Gastroesophageal sphincter (tissue), 4 donors: Measurements from ENCODE around the gene ADAD2. TPM values are rescaled to one million over a fixed set of nuclear protein-coding genes. Genes with fewer than 3 reads are reported as not detected.
"Not testable (repeated sequence)": the region's sequence is repeated elsewhere in the genome, so short reads cannot be mapped to it uniquely, and the experiment has no call there.

Experiments used
- ATAC-seq: fragments of 150-250 bp; one replicate; pipeline ENCODE4 v1.9.1; 2016; ENCODE audit warnings: mild to moderate bottlenecking, moderate library complexity
- H3K27ac ChIP-seq, 4 donors: fragments of 200-600 bp; sonication (generic) in 3 of 4; 1 replicate in 3 of 4; 2 replicates in 1 of 4; pipeline ENCODE4 v1.5.1; 2016 to 2019
- H3K27me3 ChIP-seq: fragments of 200-600 bp; sonication (generic); one replicate; pipeline ENCODE4 v1.5.1; 2019
- H3K36me3 ChIP-seq, 2 donors: fragments of 200-600 bp; sonication (generic); one replicate each; pipeline ENCODE4 v1.5.1; 2019; ENCODE audit warnings: control low read depth in 1 of 2
- H3K4me1 ChIP-seq, 3 donors: fragments of 200-600 bp; sonication (generic); 1 replicate in 2 of 3; 2 replicates in 1 of 3; pipeline ENCODE4 v1.5.1; 2016 to 2019; ENCODE audit warnings: control low read depth in 2 of 3
- H3K4me3 ChIP-seq, 2 donors: fragments of 200-600 bp; sonication (generic); one replicate each; pipeline ENCODE4 v1.5.1; 2019; ENCODE audit warnings: mild to moderate bottlenecking in 1 of 2, moderate library complexity in 1 of 2
- H3K9me3 ChIP-seq, 3 donors: fragments of 200-600 bp; sonication (generic); one replicate each; pipeline ENCODE4 v1.5.1; 2017 to 2019; ENCODE audit warnings: control low read depth in 2 of 3
- CTCF ChIP-seq, 4 experiments: fragments of 200-600 bp in 2 of 4; fragments of 450-650 bp in 2 of 4; sonication (generic) in 1 of 4; IDR thresholded peaks; one replicate each; pipeline ENCODE4 v1.5.1; 2017 to 2019; ENCODE audit warnings: antibody characterized with exemption in 4 of 4, mild to moderate bottlenecking in 2 of 4, moderate library complexity in 2 of 4
- EP300 ChIP-seq: sonication (generic); formaldehyde crosslinking; IDR thresholded peaks from one replicate; pipeline ENCODE4 v1.6.1; 2017; ENCODE audit warnings: antibody characterized with exemption, mild to moderate bottlenecking
- POLR2A ChIP-seq, 2 donors: fragments of 450-650 bp; IDR thresholded peaks; one replicate each; pipeline ENCODE4 v1.6.1; 2017; ENCODE audit warnings: antibody characterized with exemption in 2 of 2, mild to moderate bottlenecking in 2 of 2, moderate library complexity in 1 of 2
- POLR2AphosphoS5 ChIP-seq: sonication (generic); formaldehyde crosslinking; IDR thresholded peaks from one replicate; pipeline ENCODE4 v1.6.1; 2017; ENCODE audit warnings: antibody characterized with exemption
- WGBS, 2 donors: methylation state at CpG; one replicate each; pipeline ENCODE4 v1.1.5; 2018; ENCODE audit warnings: low coverage in 1 of 2; 5-methylcytosine and 5-hydroxymethylcytosine counted together
- total RNA-seq, 4 donors: library from RNA; depleted of rRNA; stranded (reverse); fragments of >200 nt; gene quantifications; one replicate each; pipeline ENCODE4 v1.1.0, GENCODE V29; 2016

Gene ADAD2
- total RNA-seq, 4 donors from 2014 or later = 0.27 to 0.47 (median 0.31) TPM; not detected in 1

DNA sequence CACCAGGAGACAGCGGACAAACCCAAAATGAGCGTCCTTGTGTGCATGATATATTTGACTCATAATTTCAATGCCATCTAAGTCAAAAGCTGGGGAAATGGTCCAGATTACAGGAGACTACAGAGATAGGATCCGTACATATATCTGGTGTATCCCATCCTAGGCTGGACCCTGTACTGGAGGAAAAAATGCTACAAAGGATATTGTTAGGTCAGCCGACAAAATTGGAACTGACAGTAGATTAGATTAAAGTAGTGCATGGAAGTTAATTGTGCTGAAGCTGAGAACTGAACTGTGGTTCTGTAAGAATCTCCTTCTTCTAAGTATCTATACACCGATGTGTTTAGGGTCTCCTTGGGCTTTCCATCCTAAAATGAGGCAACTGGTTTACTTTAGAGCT, 24.6 kb downstream of the ADAD2 start:
- ATAC-seq = no peak
- whole genome bisulfite sequencing, 2 donors = 66 to 93% methylated on average over 2 to 5 of the region's 5 CpGs
- Histone ChIP-seq H3K9me3 (no peaks in the 10 kb centered on the region), H3K27ac (no peak overlapping the region), H3K4me1 (no peaks in the 10 kb centered on the region), H3K27me3 (no peaks in the 10 kb centered on the region), H3K36me3 (no peaks in the 10 kb centered on the region), H3K4me3 (no peak overlapping the region)
- TF ChIP-seq EP300 (no peak), POLR2AphosphoS5 (no peak), POLR2A (IDR thresholded peaks at IDR 0.05) (no peak), CTCF (IDR thresholded peaks at IDR 0.05) (no peak)

DNA sequence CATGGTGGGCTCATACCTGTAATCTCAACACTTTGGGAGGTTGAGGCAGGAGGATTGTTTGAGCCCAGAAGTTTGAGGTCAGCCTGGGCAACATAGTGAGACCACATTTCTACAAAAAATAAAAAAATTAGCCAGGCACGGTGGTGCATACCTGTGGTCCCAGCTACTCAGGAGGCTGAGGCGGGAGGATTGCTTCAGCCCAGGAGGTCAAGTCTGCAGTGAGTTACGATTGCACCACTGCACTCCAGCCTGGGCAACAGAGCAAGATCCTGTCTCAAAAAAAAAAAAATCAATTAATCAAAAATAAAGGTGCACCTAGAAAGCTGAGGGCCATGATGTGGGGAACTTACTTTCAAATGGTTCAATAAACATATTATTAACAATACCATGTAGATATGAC, 25.2 kb downstream of the ADAD2 start:
- WGBS, 2 donors = 81% methylated on average over 3 of the region's 3 CpGs; no CpG with 5 or more reads in 1 of the 2 donors
- H3K4me1 ChIP-seq, H3K9me3 ChIP-seq, ATAC-seq, H3K27ac ChIP-seq, H3K27me3 ChIP-seq, H3K36me3 ChIP-seq, H3K4me3 ChIP-seq: not testable (repeated sequence)

DNA sequence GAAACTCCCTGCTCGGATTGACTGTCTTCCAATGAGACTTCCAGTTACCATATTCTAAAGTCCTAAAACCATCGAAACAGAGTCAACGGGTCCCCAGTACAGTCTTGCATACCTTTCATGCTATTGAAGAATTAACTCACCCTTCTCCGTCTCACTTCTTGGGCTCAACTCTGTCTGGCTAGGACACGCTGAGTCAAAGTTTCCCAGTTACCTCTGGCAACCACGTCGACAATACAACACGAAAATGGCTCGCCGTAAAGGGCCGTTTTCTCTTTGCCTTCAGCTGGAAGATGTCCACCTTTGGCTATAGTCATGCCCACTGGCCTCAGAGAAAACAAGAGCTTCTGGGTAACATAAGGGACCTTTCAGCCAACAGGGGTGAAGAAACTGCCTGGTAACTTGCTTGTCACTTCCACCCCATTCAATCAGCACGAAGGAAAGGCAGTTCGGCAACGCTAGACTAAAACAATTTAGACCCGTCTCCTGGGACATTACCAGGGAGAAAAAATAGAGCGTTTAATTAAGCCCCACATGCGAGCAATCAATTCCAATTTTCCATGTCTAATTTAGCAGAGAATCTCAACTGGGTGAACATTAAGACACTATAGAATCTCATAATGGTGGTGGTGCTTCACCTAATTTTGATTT, 27.3 kb downstream of the ADAD2 start:
- H3K4me3 ChIP-seq = no peak overlapping the region
- no peak for ATAC-seq
- H3K9me3 ChIP-seq = no peaks in the 10 kb centered on the region
- 75 to 79% methylated on average over 7 to 11 of the region's 17 CpGs for WGBS, 2 donors
- no peaks in the 10 kb centered on the region for H3K27me3 ChIP-seq
- TF ChIP-seq CTCF (IDR thresholded peaks at IDR 0.05) (no peak), POLR2A (IDR thresholded peaks at IDR 0.05) (no peak), POLR2AphosphoS5 (no peak), EP300 (no peak)
- H3K4me1 ChIP-seq = no peaks in the 10 kb centered on the region
- H3K27ac ChIP-seq = no peak overlapping the region
- no peaks in the 10 kb centered on the region for H3K36me3 ChIP-seq

- H3K27me3 ChIP-seq = no peaks in the 10 kb centered on the region
- no peak overlapping the region for H3K27ac ChIP-seq
- H3K9me3 ChIP-seq = no peaks in the 10 kb centered on the region
- TF ChIP-seq POLR2A (IDR thresholded peaks at IDR 0.05) = no peak
- no peak for TF ChIP-seq EP300
- no peak for TF ChIP-seq CTCF (IDR thresholded peaks at IDR 0.05)
- TF ChIP-seq POLR2AphosphoS5 = no peak
- ATAC-seq = no peak
- no peak overlapping the region for H3K4me3 ChIP-seq
- no peaks in the 10 kb centered on the region for H3K36me3 ChIP-seq
- WGBS, 2 donors = 74 to 80% methylated on average over 1 to 3 of the region's 6 CpGs
- no peaks in the 10 kb centered on the region for H3K4me1 ChIP-seq
Observed at GRCh38 chr16:84218956-84219355, 28.0 kb downstream of the ADAD2 start.

- no peak for ATAC-seq
- Histone ChIP-seq H3K9me3 (no peaks in the 10 kb centered on the region), H3K27ac (no peak overlapping the region), H3K4me1 (no peaks in the 10 kb centered on the region), H3K36me3 (no peaks in the 10 kb centered on the region), H3K4me3 (no peak overlapping the region), H3K27me3 (no peaks in the 10 kb centered on the region)
- TF ChIP-seq CTCF (IDR thresholded peaks at IDR 0.05) (no peak), EP300 (no peak), POLR2AphosphoS5 (no peak), POLR2A (IDR thresholded peaks at IDR 0.05) (no peak)
- WGBS, 2 donors = 83 to 100% methylated on average over 1 of the region's 1 CpG
Observed at GRCh38 chr16:84220851-84221250, 29.9 kb downstream of the ADAD2 start.
